RWPE2 (cell line): ENCODE measurements around the gene REM1.
"Not testable (repeated sequence)": the region's sequence is repeated elsewhere in the genome, so short reads cannot be mapped to it uniquely, and the experiment has no call there.

Experiments
- ATAC-seq: fragments of 200-7000 bp; cut with Tn5 transposase; 3 replicates; pipeline ENCODE4 v1.9.1; 2021; ENCODE audit warnings: low read depth
- DNase-seq: peaks from one replicate; pipeline ENCODE4 v3.0.0-alpha.2; 2020; ENCODE audit warnings: low spot score
- H3K27ac ChIP-seq: fragments of 450-650 bp; 2 replicates; pipeline ENCODE4 v1.5.1; 2017; ENCODE audit warnings: mild to moderate bottlenecking; ENCODE audit not compliant: poor library complexity, severe bottlenecking
- H3K27me3 ChIP-seq: fragments of 250-450 bp; sonication (Bioruptor Pico); 2 replicates; pipeline ENCODE4 v1.5.1; 2021; ENCODE audit warnings: mild to moderate bottlenecking, moderate library complexity; ENCODE audit not compliant: insufficient read depth, poor library complexity, severe bottlenecking
- H3K36me3 ChIP-seq: fragments of 250-450 bp; sonication (Bioruptor Pico); 2 replicates; pipeline ENCODE4 v1.5.1; 2020; ENCODE audit warnings: low read depth, mild to moderate bottlenecking, moderate library complexity
- H3K4me1 ChIP-seq: fragments of 250-450 bp; sonication (Bioruptor Pico); 2 replicates; pipeline ENCODE4 v1.5.1; 2021; ENCODE audit warnings: mild to moderate bottlenecking, moderate library complexity; ENCODE audit not compliant: insufficient read depth, poor library complexity, severe bottlenecking
- H3K4me3 ChIP-seq: fragments of 250-450 bp; sonication (Bioruptor Pico); 2 replicates; pipeline ENCODE4 v1.5.1; 2021; ENCODE audit warnings: mild to moderate bottlenecking, moderate library complexity; ENCODE audit not compliant: severe bottlenecking
- H3K9me3 ChIP-seq: fragments of 250-450 bp; sonication (Bioruptor Pico); 2 replicates; pipeline ENCODE4 v1.5.1; 2021; ENCODE audit warnings: mild to moderate bottlenecking, moderate library complexity; ENCODE audit not compliant: severe bottlenecking
- TF ChIP-seq, protein P1 (sequence below): fragments of 450-650 bp; IDR thresholded peaks from one replicate; pipeline ENCODE4 v1.5.1; 2017; ENCODE audit warnings: mild to moderate bottlenecking, moderate library complexity; ENCODE audit not compliant: poor library complexity, severe bottlenecking

The REM1 gene

DNA sequence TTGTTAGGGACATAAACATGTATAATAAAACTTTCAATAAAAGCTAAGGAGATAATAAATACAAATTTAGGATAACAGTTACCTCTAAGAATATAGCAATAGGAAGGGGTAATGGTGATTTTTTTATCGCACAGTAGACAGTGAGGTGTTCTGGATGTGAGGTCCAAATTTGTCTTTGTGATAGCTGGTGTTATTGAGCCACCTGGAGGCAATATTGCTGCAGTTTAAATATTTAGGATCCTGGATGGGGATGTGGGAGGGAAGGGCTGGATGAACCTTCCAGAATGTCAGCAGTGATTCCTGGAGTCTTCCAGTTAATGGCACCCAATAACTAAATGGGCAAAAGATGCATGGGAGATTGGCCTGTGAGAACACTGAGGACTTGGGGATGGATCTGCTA is 20.7 kb upstream of the REM1 start:
- Histone ChIP-seq H3K9me3 (no peaks in the 10 kb centered on the region), H3K4me1 (no peaks in the 10 kb centered on the region), H3K4me3 (no peak overlapping the region), H3K36me3 (no peaks in the 10 kb centered on the region), H3K27ac (no peak overlapping the region), H3K27me3 (peaks cover 12% of the 10 kb centered on the region)
- DNase-seq (no peak), ATAC-seq (peak; percentile 42; the same call in 2 of the 3 replicates)
- TF ChIP-seq, protein P1, sequence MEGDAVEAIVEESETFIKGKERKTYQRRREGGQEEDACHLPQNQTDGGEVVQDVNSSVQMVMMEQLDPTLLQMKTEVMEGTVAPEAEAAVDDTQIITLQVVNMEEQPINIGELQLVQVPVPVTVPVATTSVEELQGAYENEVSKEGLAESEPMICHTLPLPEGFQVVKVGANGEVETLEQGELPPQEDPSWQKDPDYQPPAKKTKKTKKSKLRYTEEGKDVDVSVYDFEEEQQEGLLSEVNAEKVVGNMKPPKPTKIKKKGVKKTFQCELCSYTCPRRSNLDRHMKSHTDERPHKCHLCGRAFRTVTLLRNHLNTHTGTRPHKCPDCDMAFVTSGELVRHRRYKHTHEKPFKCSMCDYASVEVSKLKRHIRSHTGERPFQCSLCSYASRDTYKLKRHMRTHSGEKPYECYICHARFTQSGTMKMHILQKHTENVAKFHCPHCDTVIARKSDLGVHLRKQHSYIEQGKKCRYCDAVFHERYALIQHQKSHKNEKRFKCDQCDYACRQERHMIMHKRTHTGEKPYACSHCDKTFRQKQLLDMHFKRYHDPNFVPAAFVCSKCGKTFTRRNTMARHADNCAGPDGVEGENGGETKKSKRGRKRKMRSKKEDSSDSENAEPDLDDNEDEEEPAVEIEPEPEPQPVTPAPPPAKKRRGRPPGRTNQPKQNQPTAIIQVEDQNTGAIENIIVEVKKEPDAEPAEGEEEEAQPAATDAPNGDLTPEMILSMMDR: peak; percentile 32

DNA sequence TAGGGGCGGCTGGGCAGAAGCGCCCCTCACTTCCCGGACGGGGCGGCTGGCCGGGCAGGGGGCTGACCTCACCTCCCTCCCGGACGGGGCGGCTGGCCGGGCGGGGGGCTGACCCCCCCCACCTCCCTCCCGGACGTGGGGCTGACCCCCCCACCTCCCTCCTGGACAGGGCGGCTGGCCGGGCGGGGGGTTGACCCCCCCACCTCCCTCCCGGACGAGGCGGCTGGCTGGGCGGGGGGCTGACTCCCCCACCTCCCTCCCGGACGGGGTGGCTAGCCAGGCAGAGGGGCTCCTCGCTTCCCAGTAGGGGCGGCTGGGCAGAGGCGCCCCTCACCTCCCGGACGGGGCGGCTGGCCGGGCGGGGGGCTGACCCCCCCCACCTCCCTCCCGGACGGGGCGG is 4.1 kb upstream of the REM1 start:
- not testable (repeated sequence) for ATAC-seq, H3K9me3 ChIP-seq, H3K36me3 ChIP-seq, H3K4me3 ChIP-seq, H3K4me1 ChIP-seq, H3K27ac ChIP-seq, H3K27me3 ChIP-seq
- DNase-seq: peak; percentile 60

DNA sequence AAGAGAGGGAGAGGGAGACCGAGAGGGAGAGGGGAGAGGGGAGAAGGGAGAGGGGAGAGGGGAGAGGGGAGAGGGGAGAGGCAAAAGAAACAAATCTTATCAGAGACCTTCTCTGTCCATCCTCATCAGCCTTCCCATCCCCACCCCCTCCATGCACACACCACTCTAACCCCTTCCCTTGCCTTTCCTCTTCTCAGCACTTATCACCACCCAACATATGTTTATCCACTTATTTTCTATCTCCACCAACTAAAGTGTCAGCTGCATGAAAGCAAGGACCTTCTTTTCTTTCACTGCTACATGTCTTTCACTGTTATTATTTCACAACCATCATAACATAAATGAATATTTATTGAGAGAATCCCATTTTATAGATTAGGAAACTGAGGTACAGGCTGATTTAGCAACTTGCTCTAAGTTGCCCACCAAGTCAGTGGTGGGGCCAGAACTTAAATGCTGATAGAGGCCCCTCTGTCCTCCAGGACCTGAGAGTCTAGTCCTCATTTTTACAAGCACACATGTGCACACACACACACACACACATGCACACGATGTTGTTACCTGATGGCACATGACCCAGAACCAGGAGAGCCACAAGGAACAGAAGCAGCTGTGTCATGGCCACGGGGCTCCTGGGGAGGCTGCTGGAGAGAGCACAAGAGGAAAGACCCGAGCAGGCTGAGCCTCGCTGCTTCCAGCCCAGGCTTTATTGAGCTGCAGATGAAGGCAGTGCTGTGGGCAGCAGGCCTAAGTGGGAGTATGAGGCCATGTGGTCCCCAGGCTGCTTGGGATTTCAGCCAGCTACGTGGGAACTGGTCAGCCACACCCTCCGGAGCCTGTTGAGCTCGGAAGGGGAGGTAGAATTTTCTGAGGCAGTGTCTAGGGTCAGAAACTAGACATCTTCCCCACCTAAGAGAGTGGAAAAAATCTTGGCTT is 2.4 kb upstream of the REM1 start:
- H3K4me3 ChIP-seq: no peak overlapping the region
- ATAC-seq: no peak
- no peaks in the 10 kb centered on the region for H3K9me3 ChIP-seq
- H3K36me3 ChIP-seq: no peaks in the 10 kb centered on the region
- peaks cover 2% of the 10 kb centered on the region for H3K4me1 ChIP-seq
- peaks cover 14% of the 10 kb centered on the region for H3K27me3 ChIP-seq
- peak; percentile 75 for DNase-seq
- TF ChIP-seq, protein P1: no peak
- no peak overlapping the region for H3K27ac ChIP-seq

DNA sequence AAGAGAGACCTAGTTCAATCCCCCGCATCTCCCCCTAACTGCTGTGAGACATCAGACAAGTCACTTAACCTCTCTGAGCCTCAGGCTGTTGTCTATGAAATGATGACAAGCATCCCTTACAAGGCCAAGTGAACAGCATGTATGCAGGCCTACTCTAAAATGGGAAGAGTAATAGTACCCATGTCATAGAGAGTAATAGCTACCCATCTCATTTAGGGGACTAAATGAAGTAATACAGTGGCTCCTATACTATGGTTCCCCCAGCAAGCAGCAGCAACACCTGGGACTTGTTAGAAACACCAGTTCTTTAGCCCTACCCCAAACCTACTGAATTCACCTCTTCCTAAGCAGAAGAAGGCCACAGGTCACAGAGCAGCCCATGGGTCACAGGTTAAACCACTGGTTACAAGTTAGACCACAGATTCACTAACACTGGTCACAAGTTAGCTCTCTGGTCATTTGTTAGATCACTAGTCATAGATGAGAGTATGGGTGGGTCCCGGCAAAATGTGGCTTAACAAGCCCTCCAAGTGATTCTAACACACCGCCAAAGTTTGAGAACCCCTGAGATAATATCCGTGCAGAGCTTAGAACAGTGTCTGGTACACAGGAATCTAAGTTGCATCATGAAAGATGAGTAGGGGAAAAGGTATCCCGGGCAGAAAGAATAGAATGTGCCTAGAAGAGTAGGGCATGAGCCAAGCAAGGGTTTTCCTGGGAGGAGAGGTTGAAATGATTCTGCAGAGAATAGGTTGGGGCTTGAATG is 1.6 kb upstream of the REM1 start:
- ATAC-seq (peak; percentile 56), DNase-seq (peak; percentile 34)
- no peaks in the 10 kb centered on the region for H3K36me3 ChIP-seq
- peaks cover 14% of the 10 kb centered on the region for H3K27me3 ChIP-seq
- TF ChIP-seq, protein P1: no peak
- no peak overlapping the region for H3K4me3 ChIP-seq
- H3K4me1 ChIP-seq: peaks cover 2% of the 10 kb centered on the region
- no peaks in the 10 kb centered on the region for H3K9me3 ChIP-seq
- H3K27ac ChIP-seq: no peak overlapping the region

DNA sequence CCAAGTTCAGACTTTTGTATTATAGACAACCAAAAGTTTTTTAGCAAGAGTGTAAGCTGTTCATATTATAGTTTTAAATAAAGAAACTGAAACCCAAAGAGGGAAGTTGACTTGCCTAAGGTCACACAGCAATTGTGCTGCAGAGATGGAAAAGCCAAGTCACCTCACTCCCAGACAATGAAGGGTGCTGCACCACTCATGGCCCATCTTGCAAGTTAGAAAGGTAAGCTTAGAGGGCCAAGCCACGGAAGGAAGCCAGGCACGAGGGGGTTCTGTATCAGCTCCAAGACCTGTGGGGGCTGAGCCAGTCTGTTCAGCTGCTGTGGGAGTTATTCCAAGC is 1.0 kb upstream of the REM1 start:
- DNase-seq (no peak), ATAC-seq (no peak)
- H3K27ac ChIP-seq: no peak overlapping the region
- peaks cover 2% of the 10 kb centered on the region for H3K4me1 ChIP-seq
- no peaks in the 10 kb centered on the region for H3K36me3 ChIP-seq
- peaks cover 14% of the 10 kb centered on the region for H3K27me3 ChIP-seq
- no peaks in the 10 kb centered on the region for H3K9me3 ChIP-seq
- TF ChIP-seq, protein P1: no peak
- H3K4me3 ChIP-seq: no peak overlapping the region
